ENCODE results near the gene WDR70.

Gene WDR70

DNA sequence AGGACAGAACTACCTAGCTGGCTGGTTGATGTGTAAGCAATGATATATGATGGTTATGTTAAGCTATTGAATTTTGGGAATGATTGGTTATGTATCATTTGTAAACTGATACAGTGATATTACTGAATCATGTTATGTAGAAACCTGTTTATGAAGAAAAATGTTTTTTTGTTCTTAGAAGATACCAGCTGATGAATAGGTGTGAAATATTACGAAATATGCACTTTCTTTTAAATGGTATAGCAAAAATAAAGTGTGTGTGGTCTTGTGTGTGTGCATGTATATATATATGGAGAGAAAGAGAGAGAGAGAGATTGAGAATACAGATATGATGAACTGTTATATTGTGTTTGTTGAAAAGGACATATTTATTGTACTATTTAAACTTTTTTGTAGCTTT, 164.1 kb downstream of the WDR70 start:
- no peak for DNase-seq (ENCODE audit: extremely low read depth, insufficient read length)
- Histone ChIP-seq H3K4me3 (replicated peaks; ENCODE audit: low read depth, low read length) (no peak overlapping the region), H3K36me3 (ENCODE audit: control insufficient read depth, insufficient read depth, low read length) (no peaks in the 10 kb centered on the region), H3K27me3 (replicated peaks; ENCODE audit: control insufficient read depth, insufficient read depth, low read length) (no peaks in the 10 kb centered on the region)
- TF ChIP-seq, protein P1, sequence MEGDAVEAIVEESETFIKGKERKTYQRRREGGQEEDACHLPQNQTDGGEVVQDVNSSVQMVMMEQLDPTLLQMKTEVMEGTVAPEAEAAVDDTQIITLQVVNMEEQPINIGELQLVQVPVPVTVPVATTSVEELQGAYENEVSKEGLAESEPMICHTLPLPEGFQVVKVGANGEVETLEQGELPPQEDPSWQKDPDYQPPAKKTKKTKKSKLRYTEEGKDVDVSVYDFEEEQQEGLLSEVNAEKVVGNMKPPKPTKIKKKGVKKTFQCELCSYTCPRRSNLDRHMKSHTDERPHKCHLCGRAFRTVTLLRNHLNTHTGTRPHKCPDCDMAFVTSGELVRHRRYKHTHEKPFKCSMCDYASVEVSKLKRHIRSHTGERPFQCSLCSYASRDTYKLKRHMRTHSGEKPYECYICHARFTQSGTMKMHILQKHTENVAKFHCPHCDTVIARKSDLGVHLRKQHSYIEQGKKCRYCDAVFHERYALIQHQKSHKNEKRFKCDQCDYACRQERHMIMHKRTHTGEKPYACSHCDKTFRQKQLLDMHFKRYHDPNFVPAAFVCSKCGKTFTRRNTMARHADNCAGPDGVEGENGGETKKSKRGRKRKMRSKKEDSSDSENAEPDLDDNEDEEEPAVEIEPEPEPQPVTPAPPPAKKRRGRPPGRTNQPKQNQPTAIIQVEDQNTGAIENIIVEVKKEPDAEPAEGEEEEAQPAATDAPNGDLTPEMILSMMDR (IDR thresholded peaks at IDR 0.05; ENCODE audit: insufficient read depth, low read length, poor library complexity, severe bottlenecking): no peak

DNA sequence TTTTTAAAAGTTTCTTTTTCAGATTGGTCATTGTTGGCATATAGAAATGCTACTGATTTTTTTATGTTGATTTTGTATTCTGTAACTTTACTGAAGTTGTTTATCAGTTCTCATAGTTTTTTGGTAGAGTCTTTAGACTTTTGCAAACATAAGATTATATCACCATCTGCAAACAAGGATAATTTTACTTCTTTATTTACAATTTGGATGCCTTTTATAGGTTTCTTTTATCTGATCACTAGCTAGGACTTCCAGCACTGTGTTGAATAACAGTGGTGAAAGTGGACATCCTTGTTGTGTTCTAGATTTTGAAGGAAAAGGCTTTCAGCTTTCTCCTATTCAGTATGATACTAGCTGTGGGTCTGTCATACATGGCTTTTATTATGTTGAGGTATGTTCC, 170.3 kb downstream of the WDR70 start:
- DNase-seq (ENCODE audit: extremely low read depth, insufficient read length): no peak
- no peak overlapping the region for H3K4me3 ChIP-seq (replicated peaks; ENCODE audit: low read depth, low read length)
- TF ChIP-seq, protein P1 (IDR thresholded peaks at IDR 0.05; ENCODE audit: insufficient read depth, low read length, poor library complexity, severe bottlenecking): no peak

DNA sequence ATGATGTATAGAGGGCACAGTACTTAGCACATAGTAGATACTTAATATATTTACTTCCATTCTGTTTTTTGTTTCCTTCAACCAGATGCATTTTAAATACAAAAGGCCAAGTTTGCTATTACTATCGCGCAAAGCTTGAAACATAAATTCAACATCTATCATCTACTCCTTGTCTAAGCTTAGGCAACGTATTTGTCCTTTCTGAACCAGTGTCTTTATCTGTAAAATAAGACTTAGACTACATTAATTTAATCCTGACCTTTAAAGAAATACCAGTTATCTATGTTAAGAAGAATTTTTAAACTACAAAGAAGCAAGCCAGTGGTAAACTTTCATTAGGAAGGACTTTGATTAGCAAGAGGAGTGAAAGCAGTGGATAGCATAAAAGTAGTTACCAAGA, 173.0 kb downstream of the WDR70 start:
- TF ChIP-seq, protein P1 (IDR thresholded peaks at IDR 0.05; ENCODE audit: insufficient read depth, low read length, poor library complexity, severe bottlenecking): no peak
- no peak overlapping the region for H3K4me3 ChIP-seq (replicated peaks; ENCODE audit: low read depth, low read length)
- DNase-seq (ENCODE audit: extremely low read depth, insufficient read length): no peak
- H3K36me3 ChIP-seq (ENCODE audit: control insufficient read depth, insufficient read depth, low read length): no peaks in the 10 kb centered on the region
- no peaks in the 10 kb centered on the region for H3K27me3 ChIP-seq (replicated peaks; ENCODE audit: control insufficient read depth, insufficient read depth, low read length)

More for the DNA sequence above, 170.3 kb downstream of the WDR70 start:
- Histone ChIP-seq H3K36me3 (ENCODE audit: control insufficient read depth, insufficient read depth, low read length) (no peaks in the 10 kb centered on the region), H3K27me3 (replicated peaks; ENCODE audit: control insufficient read depth, insufficient read depth, low read length) (no peaks in the 10 kb centered on the region)

DNA sequence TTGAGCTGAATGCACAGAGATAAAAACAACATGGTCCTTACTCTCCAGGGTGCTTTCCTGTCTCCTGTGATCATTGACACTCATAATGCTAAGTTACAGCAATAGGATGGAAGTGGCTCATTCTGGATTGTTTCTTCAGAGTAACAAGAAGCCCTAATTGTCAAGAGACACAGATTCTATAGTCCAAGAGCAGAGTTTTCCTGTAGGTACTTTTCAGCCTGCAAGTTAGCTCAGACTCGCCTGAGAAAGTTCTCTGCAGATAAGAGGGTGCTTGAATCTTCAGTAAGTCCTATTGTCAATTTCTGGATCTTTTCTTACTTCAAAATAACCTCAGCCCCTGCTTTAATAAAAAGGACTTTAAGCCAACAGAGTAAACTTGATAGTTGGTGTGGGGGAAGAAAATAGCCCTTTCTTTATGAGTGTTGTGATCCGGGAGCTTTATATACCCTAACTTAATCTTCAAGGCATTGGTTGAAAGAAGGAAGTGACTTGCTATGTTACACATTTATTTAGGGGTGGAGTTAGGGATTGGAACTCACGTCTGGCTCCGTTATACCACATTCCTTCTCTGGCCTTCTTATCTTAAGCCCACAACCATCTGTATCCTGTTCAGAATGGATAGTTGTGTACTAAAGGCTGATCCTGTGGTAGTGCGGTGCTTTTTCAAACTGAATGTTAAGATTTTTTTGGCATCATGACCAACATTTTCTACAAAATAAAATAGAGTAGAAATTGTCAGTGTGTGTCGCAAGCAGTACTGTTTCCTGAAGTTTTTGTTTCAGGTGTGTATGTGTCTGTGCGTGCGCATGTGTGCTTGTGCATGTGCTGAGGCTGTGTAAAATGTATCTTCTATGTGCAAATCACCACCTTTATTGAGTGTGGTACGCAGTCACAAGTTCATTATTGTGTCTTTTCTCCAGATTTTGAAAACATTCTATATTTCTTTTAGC, 173.9 kb downstream of the WDR70 start:
- DNase-seq (ENCODE audit: extremely low read depth, insufficient read length): no peak
- TF ChIP-seq, protein P1 (IDR thresholded peaks at IDR 0.05; ENCODE audit: insufficient read depth, low read length, poor library complexity, severe bottlenecking): no peak
- Histone ChIP-seq H3K27me3 (replicated peaks; ENCODE audit: control insufficient read depth, insufficient read depth, low read length) (no peaks in the 10 kb centered on the region), H3K4me3 (replicated peaks; ENCODE audit: low read depth, low read length) (no peak overlapping the region), H3K36me3 (ENCODE audit: control insufficient read depth, insufficient read depth, low read length) (no peaks in the 10 kb centered on the region)

DNA sequence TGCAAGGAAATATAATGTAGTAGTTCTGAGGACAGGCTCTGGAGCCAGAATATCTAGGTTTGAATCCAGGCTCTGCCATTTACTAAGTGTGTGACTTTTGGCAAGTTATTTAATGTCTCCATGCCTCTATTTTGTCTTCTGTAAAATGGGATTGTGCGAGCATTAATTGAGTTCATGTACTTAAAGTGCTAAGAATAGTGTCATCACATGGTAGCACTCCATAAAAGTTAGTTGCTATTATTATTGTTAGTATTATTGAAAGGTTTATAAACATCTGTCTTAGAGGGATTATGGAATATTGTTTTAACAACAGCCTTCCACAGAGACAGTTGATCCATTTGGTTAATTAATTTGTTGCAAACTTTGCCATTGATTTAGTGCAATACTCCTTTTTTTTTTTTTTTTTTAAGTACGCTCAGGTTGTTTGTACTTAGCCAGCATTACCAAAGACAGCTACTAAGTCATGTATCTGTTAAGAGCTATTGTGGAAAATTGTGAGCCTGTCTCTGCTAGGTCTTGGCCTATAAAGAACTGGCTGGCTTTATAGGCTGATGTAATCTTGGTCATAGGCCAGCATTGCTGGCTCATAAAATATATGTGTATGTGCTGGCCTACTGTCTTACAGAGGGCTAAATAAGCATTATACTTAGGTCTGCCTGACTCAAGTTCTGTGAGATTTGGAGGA, 174.7 kb downstream of the WDR70 start:
- DNase-seq (ENCODE audit: extremely low read depth, insufficient read length): no peak
- TF ChIP-seq, protein P1 (IDR thresholded peaks at IDR 0.05; ENCODE audit: insufficient read depth, low read length, poor library complexity, severe bottlenecking): no peak
- Histone ChIP-seq H3K27me3 (replicated peaks; ENCODE audit: control insufficient read depth, insufficient read depth, low read length) (no peaks in the 10 kb centered on the region), H3K36me3 (ENCODE audit: control insufficient read depth, insufficient read depth, low read length) (no peaks in the 10 kb centered on the region), H3K4me3 (replicated peaks; ENCODE audit: low read depth, low read length) (no peak overlapping the region)
